22Rv1 (cell line): ENCODE results near the gene SH3D19.

Experiments
- CTCF ChIP-seq: fragments of 450-650 bp; IDR thresholded peaks from 2 replicates; pipeline ENCODE4 v1.5.1; 2017; ENCODE audit warnings: mild to moderate bottlenecking
- ZFX ChIP-seq: fragments of 450-650 bp; IDR thresholded peaks from 2 replicates; pipeline ENCODE4 v1.6.1; 2017; ENCODE audit warnings: antibody characterized with exemption, borderline replicate concordance

GRCh38 chr4:151147000-151147399 is 178.4 kb downstream of the SH3D19 start:
- TF ChIP-seq CTCF (no peak), ZFX (no peak)
